Vagina (tissue), 2 donors: ENCODE measurements around the gene C1QTNF6. TPM values are rescaled to one million over a fixed set of nuclear protein-coding genes. Genes with fewer than 3 reads are reported as not detected.

Experiments used
- DNase-seq, 2 donors: peaks; one replicate each; pipeline ENCODE4 v3.0.0-alpha.2; 2017; ENCODE audit errors: extremely low spot score in 2 of 2
- H3K27ac ChIP-seq: fragments of 200-600 bp; sonication (generic); one replicate; pipeline ENCODE4 v1.5.1; 2019
- H3K27me3 ChIP-seq: fragments of 200-600 bp; sonication (generic); one replicate; pipeline ENCODE4 v1.5.1; 2019
- H3K36me3 ChIP-seq, 2 donors: fragments of 200-600 bp; sonication (generic); one replicate each; pipeline ENCODE4 v1.5.1; 2017 to 2019
- H3K4me1 ChIP-seq: fragments of 200-600 bp; sonication (generic); one replicate; pipeline ENCODE4 v1.5.1; 2019
- H3K4me3 ChIP-seq, 2 donors: fragments of 200-600 bp; sonication (generic); 1 replicate in 1 of 2; 2 replicates in 1 of 2; pipeline ENCODE4 v1.5.1; 2016 to 2019
- H3K9me3 ChIP-seq: fragments of 200-600 bp; sonication (generic); one replicate; pipeline ENCODE4 v1.5.1; 2019
- POLR2A ChIP-seq, 2 donors: fragments of 450-650 bp; IDR thresholded peaks; one replicate each; pipeline ENCODE4 v1.6.1; 2017; ENCODE audit warnings: antibody characterized with exemption in 2 of 2, mild to moderate bottlenecking in 2 of 2, moderate library complexity in 2 of 2
- POLR2AphosphoS5 ChIP-seq, 2 donors: sonication (generic); formaldehyde crosslinking; IDR thresholded peaks; one replicate each; pipeline ENCODE4 v1.9.0; 2017; ENCODE audit warnings: antibody characterized with exemption in 2 of 2, mild to moderate bottlenecking in 2 of 2, low read depth in 1 of 2; ENCODE audit not compliant: insufficient read depth in 1 of 2
- intact Hi-C: fragments of 100-400 bp; cut with DNase I; formaldehyde crosslinking; loops from one replicate; pipeline ENCODE4 v1.15.1; 2023
- total RNA-seq: library from RNA; depleted of rRNA; stranded (reverse); fragments of >200 nt; gene quantifications from one replicate; pipeline ENCODE4 v1.2.3, GENCODE V29; 2016
- TF ChIP-seq, protein P1 (sequence below), 3 experiments: fragments of 450-650 bp in 2 of 3; fragments of 200-600 bp in 1 of 3; sonication (generic) in 1 of 3; IDR thresholded peaks; one replicate each; pipeline ENCODE4 v1.5.1; 2017 to 2019; ENCODE audit warnings: antibody characterized with exemption in 3 of 3, mild to moderate bottlenecking in 2 of 3, moderate library complexity in 2 of 3

Gene C1QTNF6
- total RNA-seq, 1 donor from 2014 or later, result 4.9 TPM

DNA sequence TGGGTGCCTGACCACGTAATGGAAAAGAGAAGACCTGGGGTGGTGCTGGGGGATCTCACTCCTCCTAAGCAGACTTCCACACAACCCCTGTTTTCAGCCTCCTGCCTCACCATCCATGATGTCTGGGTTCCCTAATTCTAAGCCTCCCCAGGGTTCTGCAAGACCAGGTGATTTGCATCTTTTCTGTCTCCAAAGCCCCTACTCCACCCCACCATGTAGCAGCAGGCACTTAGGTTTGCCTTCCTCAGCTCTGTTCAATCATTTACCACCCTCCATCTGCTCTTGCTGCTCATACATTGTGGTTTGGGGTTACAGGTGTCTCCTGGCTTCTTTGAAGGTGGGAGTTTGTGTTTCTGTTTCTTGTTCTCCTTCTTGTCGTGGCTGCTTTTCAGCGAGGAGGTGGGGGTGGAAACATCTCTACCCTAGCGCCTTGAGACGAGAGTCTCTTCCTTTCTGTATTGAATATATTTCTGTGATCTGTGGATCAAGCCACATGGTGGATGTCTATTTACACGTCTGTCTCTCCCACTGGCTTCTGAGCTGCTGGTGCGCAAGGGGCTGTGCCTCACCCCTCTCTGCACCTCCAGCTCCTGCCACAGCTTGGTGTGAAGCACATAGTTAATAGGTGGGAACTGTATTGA is 30.8 kb upstream of the C1QTNF6 start:
- TF ChIP-seq, protein P1, sequence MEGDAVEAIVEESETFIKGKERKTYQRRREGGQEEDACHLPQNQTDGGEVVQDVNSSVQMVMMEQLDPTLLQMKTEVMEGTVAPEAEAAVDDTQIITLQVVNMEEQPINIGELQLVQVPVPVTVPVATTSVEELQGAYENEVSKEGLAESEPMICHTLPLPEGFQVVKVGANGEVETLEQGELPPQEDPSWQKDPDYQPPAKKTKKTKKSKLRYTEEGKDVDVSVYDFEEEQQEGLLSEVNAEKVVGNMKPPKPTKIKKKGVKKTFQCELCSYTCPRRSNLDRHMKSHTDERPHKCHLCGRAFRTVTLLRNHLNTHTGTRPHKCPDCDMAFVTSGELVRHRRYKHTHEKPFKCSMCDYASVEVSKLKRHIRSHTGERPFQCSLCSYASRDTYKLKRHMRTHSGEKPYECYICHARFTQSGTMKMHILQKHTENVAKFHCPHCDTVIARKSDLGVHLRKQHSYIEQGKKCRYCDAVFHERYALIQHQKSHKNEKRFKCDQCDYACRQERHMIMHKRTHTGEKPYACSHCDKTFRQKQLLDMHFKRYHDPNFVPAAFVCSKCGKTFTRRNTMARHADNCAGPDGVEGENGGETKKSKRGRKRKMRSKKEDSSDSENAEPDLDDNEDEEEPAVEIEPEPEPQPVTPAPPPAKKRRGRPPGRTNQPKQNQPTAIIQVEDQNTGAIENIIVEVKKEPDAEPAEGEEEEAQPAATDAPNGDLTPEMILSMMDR (IDR thresholded peaks at IDR 0.05), result no peak
- TF ChIP-seq POLR2A (IDR thresholded peaks at IDR 0.05) (no peak), POLR2AphosphoS5 (IDR thresholded peaks at IDR 0.05; ENCODE audit: insufficient read depth in 1 of 2, low read depth in 1 of 2) (no peak)
- Histone ChIP-seq H3K36me3 (no peaks in the 10 kb centered on the region), H3K4me3 (no peak overlapping the region), H3K9me3 (no peaks in the 10 kb centered on the region), H3K4me1 (no peaks in the 10 kb centered on the region), H3K27ac (no peak overlapping the region), H3K27me3 (no peaks in the 10 kb centered on the region)
- intact Hi-C loops, result no loop called here
- DNase-seq, result no peak

DNA sequence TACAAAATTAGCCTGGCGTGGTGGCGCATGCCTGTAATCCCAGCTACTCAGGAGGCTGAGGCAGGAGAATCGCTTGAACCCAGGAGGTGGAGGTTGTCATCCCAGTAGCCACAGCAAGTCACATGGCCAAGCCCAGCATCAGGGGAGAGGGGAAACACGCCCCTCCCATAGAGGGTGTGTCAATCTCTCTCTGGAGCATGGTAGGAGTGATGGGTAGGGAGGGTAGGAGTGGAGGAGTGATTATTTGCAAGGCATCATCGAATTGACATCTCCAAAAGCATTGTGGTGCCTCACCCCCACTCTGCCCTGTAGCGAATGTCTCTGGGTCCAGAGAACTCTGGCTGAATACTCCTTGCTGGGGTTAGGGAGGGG is 30.3 kb upstream of the C1QTNF6 start:
- Histone ChIP-seq H3K27ac (no peak overlapping the region), H3K9me3 (no peaks in the 10 kb centered on the region), H3K36me3 (no peaks in the 10 kb centered on the region), H3K27me3 (no peaks in the 10 kb centered on the region), H3K4me3 (no peak overlapping the region), H3K4me1 (no peaks in the 10 kb centered on the region)
- intact Hi-C loops, result no loop called here
- TF ChIP-seq, protein P1 (IDR thresholded peaks at IDR 0.05), result no peak
- TF ChIP-seq POLR2A (IDR thresholded peaks at IDR 0.05) (no peak), POLR2AphosphoS5 (IDR thresholded peaks at IDR 0.05; ENCODE audit: insufficient read depth in 1 of 2, low read depth in 1 of 2) (no peak)
- no peak for DNase-seq

DNA sequence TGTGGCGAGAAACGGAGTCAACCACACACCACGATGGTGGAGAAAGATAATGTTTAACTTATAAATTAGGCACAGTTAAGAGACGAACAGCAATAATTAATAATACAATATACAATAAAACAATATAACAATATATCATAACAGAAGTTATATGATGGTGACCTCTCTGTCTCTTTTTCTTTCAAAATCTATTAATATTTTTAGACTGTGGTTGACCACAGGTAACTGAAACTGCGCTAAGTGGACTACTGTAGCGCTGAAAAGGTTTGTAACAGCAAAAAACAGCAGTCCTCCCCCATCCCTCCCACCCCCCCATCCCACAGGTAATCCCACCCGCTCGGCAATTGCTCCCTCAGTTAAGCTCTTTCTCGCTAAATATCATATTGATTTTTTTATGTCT is 27.8 kb upstream of the C1QTNF6 start:
- Histone ChIP-seq H3K4me3 (no peak overlapping the region), H3K4me1 (no peaks in the 10 kb centered on the region), H3K36me3 (no peaks in the 10 kb centered on the region), H3K27ac (no peak overlapping the region), H3K9me3 (no peaks in the 10 kb centered on the region), H3K27me3 (no peaks in the 10 kb centered on the region)
- no peak for DNase-seq
- intact Hi-C loops, result no loop called here
- TF ChIP-seq, protein P1 (IDR thresholded peaks at IDR 0.05), result no peak
- TF ChIP-seq POLR2AphosphoS5 (IDR thresholded peaks at IDR 0.05; ENCODE audit: insufficient read depth in 1 of 2, low read depth in 1 of 2) (no peak), POLR2A (IDR thresholded peaks at IDR 0.05) (no peak)

DNA sequence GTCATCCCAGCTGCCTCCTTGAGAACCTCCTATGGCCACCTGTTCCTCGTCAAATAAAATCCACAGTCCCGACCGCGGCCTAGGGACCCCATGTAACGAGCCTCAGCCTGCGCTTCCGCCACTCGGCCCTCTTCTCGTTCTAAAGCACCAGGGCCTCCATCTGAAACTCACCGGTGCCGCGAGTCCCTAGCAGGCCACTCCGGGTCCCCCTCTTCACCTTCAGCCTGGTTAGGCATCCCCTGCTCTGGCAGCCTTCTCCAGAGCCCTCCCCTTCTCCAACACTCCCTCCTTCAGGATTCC is 26.6 kb upstream of the C1QTNF6 start:
- DNase-seq, result no peak
- H3K27ac ChIP-seq, result no peak overlapping the region
- H3K36me3 ChIP-seq, result no peaks in the 10 kb centered on the region
- H3K4me3 ChIP-seq, result no peak overlapping the region
- intact Hi-C loops, result no loop called here
- no peaks in the 10 kb centered on the region for H3K27me3 ChIP-seq
- TF ChIP-seq POLR2AphosphoS5 (IDR thresholded peaks at IDR 0.05; ENCODE audit: insufficient read depth in 1 of 2, low read depth in 1 of 2) (no peak), POLR2A (IDR thresholded peaks at IDR 0.05) (no peak)
- TF ChIP-seq, protein P1 (IDR thresholded peaks at IDR 0.05), result no peak
- H3K9me3 ChIP-seq, result no peaks in the 10 kb centered on the region
- H3K4me1 ChIP-seq, result no peaks in the 10 kb centered on the region

DNA sequence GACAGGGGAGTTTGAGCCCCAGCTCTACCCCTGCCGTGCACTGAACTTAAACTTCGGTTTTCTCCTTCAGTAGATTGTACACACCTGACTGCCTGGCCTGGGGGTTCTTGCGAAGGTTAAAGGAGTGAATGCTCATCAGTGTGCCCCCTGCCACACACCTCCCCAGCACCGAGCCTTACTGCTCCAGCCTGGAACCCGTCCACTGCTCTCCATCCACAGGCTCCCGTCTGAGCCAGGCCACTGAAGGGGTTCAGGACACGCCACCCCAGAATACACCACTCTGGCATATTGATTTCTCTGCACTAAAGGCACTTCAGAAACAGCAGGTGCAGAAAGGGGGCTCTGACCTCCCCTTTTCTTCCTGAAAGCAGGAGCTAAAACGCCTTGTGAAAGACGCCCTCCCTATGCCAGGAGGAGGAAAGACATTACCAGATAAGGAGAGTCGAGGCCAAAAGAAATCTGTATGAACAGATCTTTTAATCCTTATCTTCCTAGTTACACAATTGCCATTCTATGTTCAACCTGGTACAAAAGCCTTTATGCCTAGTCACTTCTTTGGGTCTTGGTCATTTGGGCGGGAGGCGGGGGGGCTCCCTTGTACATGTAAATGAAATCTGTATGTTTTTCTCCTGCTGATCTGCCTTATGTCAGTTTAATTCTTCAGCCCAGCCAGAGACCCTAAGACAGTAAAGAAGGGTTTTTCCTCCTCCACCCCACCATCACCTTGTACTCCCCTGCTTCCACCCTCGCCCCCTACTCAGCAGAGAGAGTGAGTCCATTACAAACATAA is 26.1 kb upstream of the C1QTNF6 start:
- no peak overlapping the region for H3K4me3 ChIP-seq
- no peak for DNase-seq
- H3K36me3 ChIP-seq, result no peaks in the 10 kb centered on the region
- no peaks in the 10 kb centered on the region for H3K4me1 ChIP-seq
- intact Hi-C loops, result no loop called here
- TF ChIP-seq POLR2A (IDR thresholded peaks at IDR 0.05) (no peak), POLR2AphosphoS5 (IDR thresholded peaks at IDR 0.05; ENCODE audit: insufficient read depth in 1 of 2, low read depth in 1 of 2) (no peak)
- TF ChIP-seq, protein P1 (IDR thresholded peaks at IDR 0.05), result no peak
- H3K27me3 ChIP-seq, result no peaks in the 10 kb centered on the region
- H3K27ac ChIP-seq, result no peak overlapping the region
- H3K9me3 ChIP-seq, result no peaks in the 10 kb centered on the region
